ENCODE measurements around the gene CHMP1A. TPM values are rescaled to one million over a fixed set of nuclear protein-coding genes. Genes with fewer than 3 reads are reported as not detected.

Gene CHMP1A
- total RNA-seq, 3 donors from 2014 or later = 104 to 163 (median 108) TPM

DNA sequence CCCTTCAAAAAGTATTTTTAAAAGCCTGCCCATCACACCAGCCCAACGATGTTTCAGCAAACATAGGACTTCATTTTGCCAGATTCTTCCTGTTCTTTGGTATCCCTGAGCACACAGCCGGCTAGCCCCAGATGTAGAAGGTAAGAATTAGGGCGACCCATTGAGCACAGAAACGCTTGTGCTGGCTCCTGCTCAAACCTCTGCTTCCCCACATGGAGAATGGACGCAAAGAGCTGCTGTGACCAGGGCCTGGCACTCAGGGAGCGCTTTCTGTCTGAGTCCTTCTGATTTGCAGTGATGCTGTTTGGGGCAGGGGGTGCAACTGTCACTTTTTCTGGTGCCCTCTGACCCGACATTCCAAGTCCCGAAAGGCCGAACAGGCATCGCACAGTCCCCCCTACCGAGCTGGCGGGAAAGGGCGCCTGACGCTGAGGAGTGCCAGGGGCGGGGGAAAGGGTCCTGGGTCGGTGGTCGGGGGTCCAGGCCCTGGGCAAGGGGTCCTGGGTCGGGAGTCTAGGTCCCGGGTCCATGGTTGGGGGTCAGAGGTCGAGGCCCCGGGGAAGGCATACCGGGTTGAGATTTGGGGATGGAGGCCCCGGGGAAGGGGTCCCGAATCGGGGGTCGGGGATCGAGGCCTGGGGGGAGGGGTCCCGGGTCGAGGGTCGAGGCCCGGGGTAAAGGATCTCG lies 930 bp downstream of the CHMP1A start:
- TF ChIP-seq, protein P1, sequence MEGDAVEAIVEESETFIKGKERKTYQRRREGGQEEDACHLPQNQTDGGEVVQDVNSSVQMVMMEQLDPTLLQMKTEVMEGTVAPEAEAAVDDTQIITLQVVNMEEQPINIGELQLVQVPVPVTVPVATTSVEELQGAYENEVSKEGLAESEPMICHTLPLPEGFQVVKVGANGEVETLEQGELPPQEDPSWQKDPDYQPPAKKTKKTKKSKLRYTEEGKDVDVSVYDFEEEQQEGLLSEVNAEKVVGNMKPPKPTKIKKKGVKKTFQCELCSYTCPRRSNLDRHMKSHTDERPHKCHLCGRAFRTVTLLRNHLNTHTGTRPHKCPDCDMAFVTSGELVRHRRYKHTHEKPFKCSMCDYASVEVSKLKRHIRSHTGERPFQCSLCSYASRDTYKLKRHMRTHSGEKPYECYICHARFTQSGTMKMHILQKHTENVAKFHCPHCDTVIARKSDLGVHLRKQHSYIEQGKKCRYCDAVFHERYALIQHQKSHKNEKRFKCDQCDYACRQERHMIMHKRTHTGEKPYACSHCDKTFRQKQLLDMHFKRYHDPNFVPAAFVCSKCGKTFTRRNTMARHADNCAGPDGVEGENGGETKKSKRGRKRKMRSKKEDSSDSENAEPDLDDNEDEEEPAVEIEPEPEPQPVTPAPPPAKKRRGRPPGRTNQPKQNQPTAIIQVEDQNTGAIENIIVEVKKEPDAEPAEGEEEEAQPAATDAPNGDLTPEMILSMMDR (IDR thresholded peaks at IDR 0.05) = no peak
- Histone ChIP-seq H3K4me3 (peak overlapping the region; percentile 92), H3K36me3 (ENCODE audit: low read depth) (no peaks in the 10 kb centered on the region), H3K9me3 (no peaks in the 10 kb centered on the region), H3K4me1 (ENCODE audit: low read depth) (peaks cover 16% of the 10 kb centered on the region)
- DNase-seq = peak in 1 of 3 donors; percentile 52
- intact Hi-C loops (cut with DNase I, micrococcal nuclease) = no loop called here
- no peak for ATAC-seq

DNA sequence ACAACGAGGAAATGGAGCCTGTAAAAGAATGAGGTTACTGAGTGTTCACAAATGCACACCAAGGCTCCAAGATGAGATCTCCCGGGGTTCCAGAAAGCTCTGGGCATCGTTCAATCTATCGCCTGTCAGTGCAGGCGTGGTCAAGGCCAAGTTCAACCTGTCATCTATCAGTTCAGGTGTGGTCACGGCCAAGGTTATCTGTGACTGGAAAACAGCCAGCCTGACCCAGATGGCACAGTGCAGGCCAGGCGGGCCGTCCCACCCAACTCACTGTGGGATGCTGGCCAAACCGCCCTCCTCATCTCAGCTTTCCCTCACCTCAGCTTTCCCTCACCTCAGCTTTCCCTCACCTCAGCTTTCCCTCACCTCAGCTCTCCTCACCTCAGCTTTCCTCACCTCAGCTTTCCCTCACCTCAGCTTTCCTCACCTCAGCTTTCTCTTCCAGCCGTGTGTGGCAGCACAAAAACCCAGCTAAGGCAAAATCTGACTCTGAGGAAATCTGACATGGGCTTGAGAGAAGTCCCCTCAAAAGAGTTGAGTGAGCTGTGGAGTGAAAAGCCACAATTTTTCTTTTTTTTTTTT lies 2.4 kb downstream of the CHMP1A start:
- TF ChIP-seq, protein P1 (IDR thresholded peaks at IDR 0.05) = no peak
- Histone ChIP-seq H3K36me3 (ENCODE audit: low read depth) (no peaks in the 10 kb centered on the region), H3K4me3 (no peak overlapping the region), H3K9me3 (no peaks in the 10 kb centered on the region), H3K4me1 (ENCODE audit: low read depth) (peaks cover 16% of the 10 kb centered on the region)
- peak in 1 of 3 donors; percentile 26 for DNase-seq
- ATAC-seq = no peak
- intact Hi-C loops (cut with DNase I, micrococcal nuclease) = no loop called here

DNA sequence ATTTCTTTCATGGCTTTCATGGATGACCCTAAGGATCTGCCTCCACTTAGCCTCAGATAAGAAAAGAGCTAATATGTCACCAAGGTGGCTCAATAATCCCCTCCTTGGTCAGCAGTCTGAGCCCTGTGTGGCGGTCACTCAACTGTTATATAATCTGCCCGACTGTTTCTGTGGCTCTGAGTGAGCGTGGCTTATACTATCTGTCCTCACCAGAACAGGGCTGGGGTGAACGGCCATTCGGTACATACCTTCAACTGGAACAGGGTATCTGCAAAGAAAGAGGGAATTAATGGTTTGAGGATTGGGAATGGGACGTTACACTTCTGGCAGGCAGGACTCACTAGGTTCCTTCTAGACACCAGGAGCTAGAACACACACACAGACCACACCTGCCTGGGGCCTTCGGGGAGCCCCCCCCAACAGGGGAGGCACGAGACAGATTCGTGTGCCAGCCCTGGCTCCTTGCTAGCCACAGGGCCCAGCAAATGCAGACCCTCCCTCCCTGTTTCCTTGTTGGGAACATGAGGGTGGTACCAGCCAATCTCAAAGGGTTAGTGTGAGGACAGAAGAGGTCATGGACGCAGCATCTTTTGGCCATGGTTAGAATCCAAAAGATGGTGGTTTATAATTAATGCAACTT lies 3.7 kb downstream of the CHMP1A start:
- Histone ChIP-seq H3K9me3 (no peaks in the 10 kb centered on the region), H3K36me3 (ENCODE audit: low read depth) (no peaks in the 10 kb centered on the region), H3K4me1 (ENCODE audit: low read depth) (peaks cover 14% of the 10 kb centered on the region), H3K4me3 (no peak overlapping the region)
- ATAC-seq = no peak
- intact Hi-C loops (cut with DNase I, micrococcal nuclease) = no loop called here
- TF ChIP-seq, protein P1 (IDR thresholded peaks at IDR 0.05) = no peak
- DNase-seq = no peak

DNA sequence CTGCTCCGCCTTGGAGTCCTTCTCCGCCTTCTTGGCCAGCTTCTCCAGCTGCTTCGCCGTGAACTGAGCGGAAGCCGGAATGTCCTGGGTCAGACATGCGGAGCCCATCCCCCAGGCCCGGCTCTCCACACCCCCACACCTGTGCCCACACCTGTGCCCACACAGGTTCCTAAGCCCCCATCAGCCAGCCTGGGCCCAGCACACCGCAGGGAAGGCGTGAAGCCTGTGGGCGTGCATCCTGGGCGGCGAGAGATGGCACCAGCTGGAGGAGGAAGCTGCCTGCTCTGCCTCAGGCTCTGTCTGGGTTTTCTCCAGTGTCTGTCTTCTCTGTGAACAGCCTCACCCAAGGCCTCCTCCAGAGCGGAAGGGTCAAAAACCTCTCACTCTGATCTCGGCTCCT lies 5.9 kb downstream of the CHMP1A start:
- Histone ChIP-seq H3K36me3 (ENCODE audit: low read depth) (peaks cover 4% of the 10 kb centered on the region), H3K9me3 (no peaks in the 10 kb centered on the region), H3K4me3 (no peak overlapping the region), H3K4me1 (ENCODE audit: low read depth) (peaks cover 10% of the 10 kb centered on the region)
- no peak for ATAC-seq
- intact Hi-C loops (cut with DNase I, micrococcal nuclease) = no loop called here
- no peak for DNase-seq
- TF ChIP-seq, protein P1 (IDR thresholded peaks at IDR 0.05) = no peak

DNA sequence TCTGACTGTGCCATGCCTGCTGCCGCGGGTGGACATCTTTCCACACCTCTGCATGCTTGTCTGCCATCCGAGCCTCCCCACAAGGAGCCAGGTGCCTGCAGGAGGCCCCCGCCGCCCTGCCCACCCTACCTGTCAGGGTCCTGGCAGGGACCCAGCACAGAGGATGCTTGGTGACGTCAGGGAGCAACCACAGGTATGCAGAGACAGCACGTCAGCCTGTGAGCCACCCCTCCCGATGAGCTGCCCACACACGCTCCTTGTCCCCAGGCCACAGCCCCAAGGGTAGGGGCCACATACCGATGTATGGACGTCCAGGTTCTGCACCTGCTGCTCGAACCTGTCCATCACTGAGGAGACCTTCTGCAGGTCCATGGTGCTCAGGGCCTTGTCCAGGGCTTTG lies 10.6 kb downstream of the CHMP1A start:
- H3K9me3 ChIP-seq = no peaks in the 10 kb centered on the region
- no peak overlapping the region for H3K4me3 ChIP-seq
- ATAC-seq (no peak), DNase-seq (no peak)
- TF ChIP-seq, protein P1 (IDR thresholded peaks at IDR 0.05) = no peak
- peaks cover 4% of the 10 kb centered on the region for H3K36me3 ChIP-seq (ENCODE audit: low read depth)
- no peaks in the 10 kb centered on the region for H3K4me1 ChIP-seq (ENCODE audit: low read depth)
- intact Hi-C loops (cut with DNase I, micrococcal nuclease) = no loop called here
